ENCODE data around the gene SLC2A6.

Gene SLC2A6

GRCh38 chr9:133474853-133475252, 4.0 kb downstream of the SLC2A6 start:
- TF ChIP-seq POLR2A (IDR thresholded peaks at IDR 0.05; ENCODE audit: low read depth, low read length): no peak
- FAIRE-seq: no peak
- no peak for DNase-seq (ENCODE audit: insufficient read length, low spot score)

- DNase-seq (ENCODE audit: insufficient read length, low spot score) (no peak), FAIRE-seq (no peak)
- no peak for TF ChIP-seq POLR2A (IDR thresholded peaks at IDR 0.05; ENCODE audit: low read depth, low read length)
These were observed 4.7 kb downstream of the SLC2A6 start for GRCh38 chr9:133474215-133474614.

GRCh38 chr9:133473743-133474142, 5.2 kb downstream of the SLC2A6 start:
- no peak for FAIRE-seq
- DNase-seq (ENCODE audit: insufficient read length, low spot score): no peak
- no peak for TF ChIP-seq POLR2A (IDR thresholded peaks at IDR 0.05; ENCODE audit: low read depth, low read length)

GRCh38 chr9:133472753-133473378, 6.0 kb downstream of the SLC2A6 start:
- DNase-seq (ENCODE audit: insufficient read length, low spot score): no peak
- FAIRE-seq: no peak
- TF ChIP-seq POLR2A (IDR thresholded peaks at IDR 0.05; ENCODE audit: low read depth, low read length): no peak

- FAIRE-seq (no peak), DNase-seq (ENCODE audit: insufficient read length, low spot score) (no peak)
- no peak for TF ChIP-seq POLR2A (IDR thresholded peaks at IDR 0.05; ENCODE audit: low read depth, low read length)
These were observed 6.6 kb downstream of the SLC2A6 start for GRCh38 chr9:133472277-133472645.

- TF ChIP-seq POLR2A (IDR thresholded peaks at IDR 0.05; ENCODE audit: low read depth, low read length): 0 out of 2 replicates have a peak, but pooled peaks have one; percentile 3
- DNase-seq (ENCODE audit: insufficient read length, low spot score) (no peak), FAIRE-seq (no peak)
These were observed 7.2 kb downstream of the SLC2A6 start for GRCh38 chr9:133471551-133472276.

- FAIRE-seq: no peak
These were observed 7.9 kb downstream of the SLC2A6 start for GRCh38 chr9:133470988-133471387.

GRCh38 chr9:133470427-133470924, 8.4 kb downstream of the SLC2A6 start:
- FAIRE-seq: no peak

More at GRCh38 chr9:133470988-133471387, 7.9 kb downstream of the SLC2A6 start:
- no peak for DNase-seq (ENCODE audit: insufficient read length, low spot score)
- no peak for TF ChIP-seq POLR2A (IDR thresholded peaks at IDR 0.05; ENCODE audit: low read depth, low read length)

GRCh38 chr9:133468777-133469421, 10.0 kb downstream of the SLC2A6 start:
- no peak for DNase-seq (ENCODE audit: insufficient read length, low spot score)
- no peak for TF ChIP-seq POLR2A (IDR thresholded peaks at IDR 0.05; ENCODE audit: low read depth, low read length)
- FAIRE-seq: no peak

More at GRCh38 chr9:133470427-133470924, 8.4 kb downstream of the SLC2A6 start:
- DNase-seq (ENCODE audit: insufficient read length, low spot score): no peak
- TF ChIP-seq POLR2A (IDR thresholded peaks at IDR 0.05; ENCODE audit: low read depth, low read length): no peak

- TF ChIP-seq POLR2A (IDR thresholded peaks at IDR 0.05; ENCODE audit: low read depth, low read length): no peak
- FAIRE-seq: no peak
- DNase-seq (ENCODE audit: insufficient read length, low spot score): no peak
These were observed 10.5 kb downstream of the SLC2A6 start for GRCh38 chr9:133468374-133468773.

GRCh38 chr9:133467101-133467500, 11.8 kb downstream of the SLC2A6 start:
- FAIRE-seq (no peak), DNase-seq (ENCODE audit: insufficient read length, low spot score) (no peak)

GRCh38 chr9:133465984-133466383, 12.9 kb downstream of the SLC2A6 start:
- TF ChIP-seq POLR2A (IDR thresholded peaks at IDR 0.05; ENCODE audit: low read depth, low read length): no peak
- FAIRE-seq (no peak), DNase-seq (ENCODE audit: insufficient read length, low spot score) (no peak)

More at GRCh38 chr9:133467101-133467500, 11.8 kb downstream of the SLC2A6 start:
- TF ChIP-seq POLR2A (IDR thresholded peaks at IDR 0.05; ENCODE audit: low read depth, low read length): no peak

GRCh38 chr9:133464638-133465037, 14.3 kb downstream of the SLC2A6 start:
- no peak for DNase-seq (ENCODE audit: insufficient read length, low spot score)
- FAIRE-seq: no peak
- no peak for TF ChIP-seq POLR2A (IDR thresholded peaks at IDR 0.05; ENCODE audit: low read depth, low read length)

GRCh38 chr9:133463864-133464615, 14.9 kb downstream of the SLC2A6 start:
- FAIRE-seq (no peak), DNase-seq (ENCODE audit: insufficient read length, low spot score) (no peak)
- no peak for TF ChIP-seq POLR2A (IDR thresholded peaks at IDR 0.05; ENCODE audit: low read depth, low read length)
